Adrenal gland (tissue), 12 donors: ENCODE measurements around the gene ZG16. TPM values are rescaled to one million over a fixed set of nuclear protein-coding genes. Genes with fewer than 3 reads are reported as not detected.
A peak's percentile ranks its signal among the peaks of the same experiment; 100 is the strongest.
"Not testable (repeated sequence)": the region's sequence is repeated elsewhere in the genome, so short reads cannot be mapped to it uniquely, and the experiment has no call there.

Experiments used
- DNase-seq, 7 donors: peaks; one replicate each; pipeline ENCODE4 v3.0.0-alpha.2; 2019 to 2020
- H3K27ac ChIP-seq, 5 donors: fragments of 200-600 bp; sonication (generic) in 4 of 5; 1 replicate in 3 of 5; 2 replicates in 2 of 5; pipeline versions ENCODE4 v1.5.1 to v1.8.0; 2016 to 2020; ENCODE audit warnings: mild to moderate bottlenecking in 1 of 5
- H3K27me3 ChIP-seq: fragments of 200-600 bp; 2 replicates; pipeline ENCODE4 v1.8.0; 2021
- H3K36me3 ChIP-seq, 2 donors: fragments of 200-600 bp; replicated peaks in 1 of 2; 1 replicate in 1 of 2; 2 replicates in 1 of 2; pipeline versions ENCODE4 v1.5.1 to v1.8.0; 2018 to 2022
- H3K4me1 ChIP-seq, 2 donors: fragments of 200-600 bp; replicated peaks in 1 of 2; 1 replicate in 1 of 2; 2 replicates in 1 of 2; pipeline versions ENCODE4 v1.5.1 to v1.8.0; 2018 to 2021
- H3K4me3 ChIP-seq, 4 donors: fragments of 200-600 bp; sonication (generic) in 3 of 4; one replicate each; pipeline ENCODE4 v1.5.1; 2016 to 2018
- H3K9me3 ChIP-seq, 3 donors: fragments of 200-600 bp; sonication (generic) in 1 of 3; replicated peaks in 1 of 3; 1 replicate in 2 of 3; 2 replicates in 1 of 3; pipeline versions ENCODE4 v1.5.1 to v1.8.0; 2016 to 2021
- CTCF ChIP-seq, 6 experiments: fragments of 450-650 bp in 4 of 6; fragments of 200-600 bp in 2 of 6; sonication (generic) in 1 of 6; IDR thresholded peaks; 1 replicate in 5 of 6; 2 replicates in 1 of 6; pipeline versions ENCODE4 v1.5.1 to v1.8.0; 2016 to 2021; ENCODE audit warnings: antibody characterized with exemption in 6 of 6, mild to moderate bottlenecking in 2 of 6, moderate library complexity in 1 of 6
- POLR2A ChIP-seq, 2 donors: fragments of 450-650 bp; IDR thresholded peaks; one replicate each; pipeline ENCODE4 v1.6.1; 2017; ENCODE audit warnings: antibody characterized with exemption in 2 of 2, mild to moderate bottlenecking in 2 of 2, moderate library complexity in 1 of 2
- WGBS, 4 donors: extraction: QIAGEN DNeasy Blood & Tissue Kit in 2 of 4; methylation state at CpG; one replicate each; pipeline versions ENCODE4 v1.1.5 to v1.1.7; 2013 to 2017; 5-methylcytosine and 5-hydroxymethylcytosine counted together
- intact Hi-C, 2 donors: fragments of 100-400 bp; cut with DNase I; formaldehyde crosslinking; loops; one replicate each; pipeline versions ENCODE4 v1.14.1 to v1.15.0; 2022 to 2023
- polyA plus RNA-seq, 3 donors: library from polyadenylated mRNA; stranded (reverse); fragments of 200-250 nt in 2 of 3; fragments of 350-450 nt in 1 of 3; fragmentation: Illumina TruSeq in 1 of 3; extraction: RNeasy Lipid Tissue Mini Kit (QIAGEN cat#74804) in 1 of 3; gene quantifications; one replicate each; pipeline ENCODE4 v1.2.3, GENCODE V29; 2013 to 2014
- total RNA-seq, 9 donors: library from RNA; depleted of rRNA in 4 of 9; stranded (reverse); fragments of >200 nt in 4 of 9; fragments of 120-200 nt in 1 of 9; fragmentation: NEBNext Ultra II Directional in 1 of 9; extraction: Animal tissue kit (Norgen Biotek cat#: 25700) in 1 of 9; gene quantifications; one replicate each; pipeline versions ENCODE4 v1.1.0 to v1.2.4, GENCODE V29; 2013 to 2023
- donor health status: healthy with polysubstance abuse.
- donor health status: Bipolar disorder and iron deficiency.
- donor health status: DM: yes; HTN: yes; CAD: no.
- donor health status: DM: no; HTN: no; CAD: no.
- donor health status: DM: no; HTN: no; CAD: no.
- donor health status: DM: yes; HTN: yes; CAD: no.

ZG16 gene
- total and polyA plus RNA-seq, 12 donors: 0.07 to 0.20 (median 0.14) TPM; not detected in 8

GRCh38 chr16:29779474-29779873 lies 1.4 kb downstream of the ZG16 start:
- H3K9me3 ChIP-seq: no peaks in the 10 kb centered on the region
- TF ChIP-seq POLR2A (IDR thresholded peaks at IDR 0.05) (no peak), CTCF (IDR thresholded peaks at IDR 0.05) (no peak)
- H3K4me3 ChIP-seq: no peak overlapping the region
- no peaks in the 10 kb centered on the region for H3K27me3 ChIP-seq
- H3K36me3 ChIP-seq: no peaks in the 10 kb centered on the region
- intact Hi-C loops: loop anchor here in 1 of 2 donors (10.0 kb wide), 1 partner anchor 85 kb away; no protein-coding TSS in a partner anchor
- DNase-seq: no peak
- WGBS, 4 donors: 56 to 75% (median 69%) methylated on average over 10 of the region's 10 CpGs
- H3K27ac ChIP-seq: no peak overlapping the region
- no peaks in the 10 kb centered on the region for H3K4me1 ChIP-seq

- not testable (repeated sequence) for H3K9me3 ChIP-seq
These were observed 5.3 kb downstream of the ZG16 start for GRCh38 chr16:29783094-29783953.

GRCh38 chr16:29784157-29784556 lies 6.1 kb downstream of the ZG16 start:
- TF ChIP-seq POLR2A (IDR thresholded peaks at IDR 0.05): no peak
- no peak for TF ChIP-seq CTCF (IDR thresholded peaks at IDR 0.05)
- no peak overlapping the region for H3K4me3 ChIP-seq

More at GRCh38 chr16:29783094-29783953, 5.3 kb downstream of the ZG16 start:
- H3K27ac ChIP-seq, H3K27me3 ChIP-seq, intact Hi-C loops, H3K4me1 ChIP-seq, H3K4me3 ChIP-seq, H3K36me3 ChIP-seq, DNase-seq: not testable (repeated sequence)
- WGBS, 4 donors: 78 to 82% (median 80%) methylated on average over 13 of the region's 13 CpGs

GRCh38 chr16:29784901-29785500 lies 6.9 kb downstream of the ZG16 start:
- 10 to 15% (median 13%) methylated on average over 16 to 38 of the region's 38 CpGs for WGBS, 4 donors
- Histone ChIP-seq H3K4me1 (peaks cover 5% of the 10 kb centered on the region in 2 donors), H3K4me3 (peak overlapping the region in 1 of 4 donors; percentile 15), H3K27me3 (no peaks in the 10 kb centered on the region), H3K36me3 (no peaks in the 10 kb centered on the region), H3K27ac (peak overlapping the region in 1 of 5 donors; percentile 13), H3K9me3 (no peaks in the 10 kb centered on the region)
- intact Hi-C loops: no loop called here
- DNase-seq: peak; percentile 64 to 85 (median 79)
- TF ChIP-seq CTCF (IDR thresholded peaks at IDR 0.05) (peak; percentile 66 to 86 (median 80)), POLR2A (IDR thresholded peaks at IDR 0.05) (no peak)

More at GRCh38 chr16:29784157-29784556, 6.1 kb downstream of the ZG16 start:
- H3K36me3 ChIP-seq: no peaks in the 10 kb centered on the region
- no peaks in the 10 kb centered on the region for H3K9me3 ChIP-seq
- H3K27me3 ChIP-seq: no peaks in the 10 kb centered on the region
- intact Hi-C loops: no loop called here
- no peaks in the 10 kb centered on the region for H3K4me1 ChIP-seq
- DNase-seq: no peak
- no peak overlapping the region for H3K27ac ChIP-seq
- 87 to 96% (median 93%) methylated on average over 2 of the region's 2 CpGs for WGBS, 4 donors

GRCh38 chr16:29787155-29787554 lies 9.1 kb downstream of the ZG16 start:
- H3K9me3 ChIP-seq, H3K27ac ChIP-seq, H3K36me3 ChIP-seq, DNase-seq, H3K27me3 ChIP-seq, intact Hi-C loops, H3K4me3 ChIP-seq: not testable (repeated sequence)
- 73 to 84% (median 79%) methylated on average over 4 of the region's 4 CpGs for WGBS, 4 donors
- H3K4me1 ChIP-seq: peaks cover 16% of the 10 kb centered on the region in 2 donors
